Left forelimb (tissue), 1 donor: Measurements from ENCODE around the gene GARIN3.
"Not testable (repeated sequence)": the region's sequence is repeated elsewhere in the genome, so short reads cannot be mapped to it uniquely, and the experiment has no call there.

ENCODE experiments used
- DNase-seq: peaks from one replicate; pipeline ENCODE4 v3.0.0-alpha.2; 2018; ENCODE audit warnings: low spot score

The GARIN3 gene

DNA sequence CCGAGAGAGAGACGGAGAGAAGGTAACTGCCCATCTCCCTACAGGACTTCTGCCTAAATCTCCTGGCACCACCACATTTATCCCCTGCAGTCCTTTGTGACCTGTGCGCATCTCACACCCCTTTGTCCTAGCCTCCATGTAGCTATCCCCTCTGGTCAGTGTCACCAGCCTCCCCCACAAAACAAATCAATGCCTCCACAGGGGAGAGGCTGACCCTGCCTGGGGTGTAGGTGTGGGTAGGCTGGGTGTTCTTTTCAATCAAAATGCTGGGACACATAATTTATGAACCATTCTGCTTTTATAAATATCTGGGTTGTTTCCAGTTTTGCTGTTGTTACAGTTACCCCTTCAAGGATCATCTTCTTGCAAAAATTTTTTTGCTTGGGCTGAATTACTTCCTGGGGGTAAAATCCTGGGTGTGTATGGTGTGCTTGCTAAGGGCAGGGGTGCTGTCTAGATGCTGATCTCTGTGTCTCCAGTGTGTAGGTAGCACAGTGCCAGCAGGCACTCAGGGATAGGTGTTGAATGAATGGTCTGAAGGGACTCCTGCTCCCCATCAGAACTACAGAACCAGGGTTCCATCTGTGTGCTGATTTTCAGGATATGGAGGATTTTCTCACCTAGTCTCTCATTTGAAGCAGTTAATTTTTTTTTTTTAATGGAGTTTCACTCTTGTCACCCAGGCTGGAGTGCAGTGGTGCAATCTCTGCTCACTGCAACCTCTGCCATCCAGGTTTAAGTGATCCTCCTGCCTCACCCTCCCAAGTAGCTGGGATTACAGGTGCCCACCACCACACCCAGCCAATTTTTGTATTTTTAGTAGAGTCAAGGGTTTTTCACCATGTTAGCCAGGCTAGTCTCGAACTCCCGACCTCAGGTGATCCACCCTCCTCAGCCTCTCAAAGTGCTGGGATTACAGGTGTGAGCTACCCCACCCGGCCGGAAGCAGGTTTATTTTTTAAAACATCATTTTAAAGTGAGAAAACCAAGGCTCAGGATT lies at the start of gene GARIN3:
Gene GARIN3, minus strand, starts transcription at position 51 of the 1,000 bp plus-strand sequence. CDS start 96 bp downstream, outside the sequence.
- DNase-seq = no peak

DNA sequence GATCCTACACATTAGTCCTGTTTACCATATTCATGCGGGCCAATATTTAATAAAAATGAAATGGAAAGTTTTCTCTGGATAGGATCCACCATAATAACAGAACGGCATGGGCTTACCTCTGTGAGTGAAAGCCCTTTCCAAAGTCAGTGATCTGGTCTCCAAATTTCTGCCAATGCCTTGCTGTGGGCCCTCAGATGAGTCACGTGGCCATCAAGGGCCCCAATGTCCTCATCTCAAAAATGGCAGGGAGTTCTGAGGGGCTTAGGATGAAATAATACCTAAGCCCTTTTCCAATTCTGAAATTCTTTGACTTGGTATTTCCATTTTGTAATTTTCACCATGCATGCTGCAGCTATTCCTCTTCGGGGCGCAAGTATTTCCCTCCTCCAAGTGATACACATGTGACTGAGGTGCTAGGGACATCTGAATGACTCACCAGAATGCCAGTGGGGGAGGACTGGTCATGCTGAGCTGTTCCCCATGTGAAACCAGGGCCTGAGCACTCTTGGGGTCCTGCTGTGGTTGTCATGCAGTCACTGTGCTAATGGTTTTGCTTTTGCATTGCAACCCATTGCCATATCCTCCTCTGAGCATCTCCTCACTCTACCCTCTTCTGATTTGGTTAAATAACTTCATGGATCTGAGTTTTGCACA lies 49.6 kb upstream of the GARIN3 start:
- no peak for DNase-seq

GRCh38 chr5:157214861-157215513 lies 48.9 kb upstream of the GARIN3 start:
- DNase-seq = no peak

DNA sequence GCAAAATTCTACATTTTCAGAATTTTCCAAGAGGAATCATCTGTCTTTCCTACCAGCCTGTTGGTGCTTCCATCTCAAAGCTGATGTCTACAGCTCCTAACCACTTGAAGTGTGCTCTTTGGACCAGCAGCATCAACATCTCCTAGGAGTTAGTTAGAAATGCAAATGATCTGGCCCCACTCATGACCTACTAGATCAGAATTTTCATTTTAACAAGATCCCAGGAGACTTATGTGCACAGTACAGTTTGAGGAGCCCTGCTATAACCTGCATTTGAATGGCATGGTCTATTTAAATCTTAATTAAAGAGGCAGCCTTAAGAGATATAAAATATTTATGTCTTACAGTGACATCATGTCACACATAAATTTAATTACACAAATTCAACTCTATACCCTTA lies 48.4 kb upstream of the GARIN3 start:
- no peak for DNase-seq

DNA sequence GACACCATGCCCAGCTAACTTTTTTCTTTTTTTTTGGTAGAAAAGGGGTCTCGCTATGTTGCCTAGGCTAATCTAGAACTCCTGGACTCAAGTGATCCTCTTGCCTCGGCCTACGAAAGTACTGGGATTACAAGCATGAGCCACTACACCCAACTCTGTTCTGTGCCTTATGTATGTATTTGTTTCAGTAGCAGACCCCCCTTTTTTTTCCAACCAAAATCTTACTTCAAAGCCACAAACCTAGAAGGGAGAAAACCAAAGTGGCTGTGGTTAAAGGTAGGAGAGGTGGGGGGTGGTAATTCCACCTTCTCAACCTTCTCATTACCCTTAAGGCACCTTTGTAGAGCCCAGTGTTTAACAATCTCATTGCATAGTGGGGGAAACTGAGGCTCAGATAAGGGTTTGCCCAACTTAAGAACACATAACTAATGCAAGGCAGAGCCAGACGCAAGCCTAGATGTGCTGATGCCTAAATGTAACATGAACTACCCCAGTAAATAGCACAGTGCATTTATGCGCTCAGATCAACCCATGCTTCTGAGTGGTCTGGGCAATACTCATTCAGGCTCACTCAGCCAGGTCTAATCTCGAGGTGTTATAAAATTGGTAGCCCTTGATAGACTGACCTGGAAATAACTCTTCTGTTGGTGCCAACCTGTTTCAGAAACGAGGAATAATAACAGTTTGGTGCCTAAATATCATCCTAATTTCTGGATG lies 47.6 kb upstream of the GARIN3 start:
- DNase-seq = no peak

DNA sequence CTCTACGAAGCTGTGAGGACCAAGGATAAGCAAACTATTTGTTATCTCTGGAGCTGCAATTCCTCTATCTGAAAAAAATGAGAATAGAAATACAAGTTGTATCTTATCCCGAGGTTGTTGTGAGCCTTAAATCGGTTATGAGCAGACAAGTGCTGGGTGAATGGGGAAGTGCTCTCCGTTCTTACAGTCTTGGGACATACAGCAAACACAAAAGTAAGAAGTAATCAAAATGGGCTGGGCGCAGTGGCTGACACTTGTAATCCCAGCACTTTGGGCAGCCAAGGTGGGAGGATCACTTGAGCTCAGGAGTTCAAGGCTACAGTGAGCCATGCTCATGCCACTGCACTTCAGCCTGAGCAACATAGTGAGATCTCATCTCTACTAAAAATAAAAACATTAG lies 46.2 kb upstream of the GARIN3 start:
- no peak for DNase-seq

DNA sequence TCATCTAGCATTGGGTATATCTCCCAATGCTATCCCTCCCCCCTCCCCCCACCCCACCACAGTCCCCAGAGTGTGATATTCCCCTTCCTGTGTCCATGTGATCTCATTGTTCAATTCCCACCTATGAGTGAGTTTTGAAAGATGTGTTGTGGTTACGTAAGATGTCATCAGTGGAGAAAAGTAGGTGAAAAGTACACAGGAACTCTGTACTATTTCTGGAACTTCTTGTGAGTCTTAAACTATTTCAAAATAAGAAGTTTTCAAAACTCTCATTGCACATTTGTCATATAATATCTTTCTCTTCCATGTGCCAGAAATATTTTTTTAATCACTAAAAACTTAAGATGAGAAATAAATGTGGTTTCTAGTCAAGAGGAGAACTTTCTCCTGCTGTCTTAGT lies 44.6 kb upstream of the GARIN3 start:
- DNase-seq = not testable (repeated sequence)

DNA sequence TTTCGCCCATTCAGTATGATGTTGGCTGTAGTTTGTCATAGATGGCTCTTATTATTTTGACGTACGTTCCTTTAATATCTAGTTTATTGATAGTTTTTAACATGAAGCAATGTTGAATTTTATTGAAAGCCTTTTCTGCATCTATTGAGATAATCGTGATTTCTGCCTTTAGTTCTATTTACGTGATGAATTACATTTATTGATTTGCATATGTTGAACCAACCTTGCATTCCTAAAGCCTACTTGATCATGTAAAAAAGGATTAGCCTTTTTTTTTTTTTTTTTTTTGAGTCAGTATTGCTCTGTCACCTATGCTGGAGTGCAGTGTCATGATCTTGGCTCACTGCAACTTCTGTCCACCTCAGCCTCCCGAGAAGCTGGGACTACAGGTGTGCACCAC lies 39.6 kb upstream of the GARIN3 start:
- no peak for DNase-seq

DNA sequence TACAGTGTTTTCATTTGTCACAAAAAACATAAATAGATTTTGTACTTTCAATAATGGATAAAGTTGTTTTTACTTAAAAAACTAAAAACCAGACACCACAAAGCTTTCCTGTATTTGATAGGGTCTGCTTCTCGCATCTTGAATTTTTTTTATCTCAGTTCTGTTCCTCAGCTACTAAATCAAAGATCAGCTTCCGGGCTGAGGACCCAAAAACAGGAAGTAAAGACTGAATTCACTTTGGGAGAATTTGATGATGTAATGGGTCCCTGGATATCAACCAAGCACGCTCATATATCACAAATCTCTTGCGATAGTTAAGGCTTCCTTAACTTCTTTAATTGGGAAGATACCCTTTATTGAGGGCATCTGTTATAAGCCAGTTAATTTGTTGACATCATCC lies 38.7 kb upstream of the GARIN3 start:
- DNase-seq = no peak

GRCh38 chr5:157203417-157203816 lies 37.4 kb upstream of the GARIN3 start:
- DNase-seq = no peak

- no peak for DNase-seq
Observed at GRCh38 chr5:157201857-157202256, 35.8 kb upstream of the GARIN3 start.

DNA sequence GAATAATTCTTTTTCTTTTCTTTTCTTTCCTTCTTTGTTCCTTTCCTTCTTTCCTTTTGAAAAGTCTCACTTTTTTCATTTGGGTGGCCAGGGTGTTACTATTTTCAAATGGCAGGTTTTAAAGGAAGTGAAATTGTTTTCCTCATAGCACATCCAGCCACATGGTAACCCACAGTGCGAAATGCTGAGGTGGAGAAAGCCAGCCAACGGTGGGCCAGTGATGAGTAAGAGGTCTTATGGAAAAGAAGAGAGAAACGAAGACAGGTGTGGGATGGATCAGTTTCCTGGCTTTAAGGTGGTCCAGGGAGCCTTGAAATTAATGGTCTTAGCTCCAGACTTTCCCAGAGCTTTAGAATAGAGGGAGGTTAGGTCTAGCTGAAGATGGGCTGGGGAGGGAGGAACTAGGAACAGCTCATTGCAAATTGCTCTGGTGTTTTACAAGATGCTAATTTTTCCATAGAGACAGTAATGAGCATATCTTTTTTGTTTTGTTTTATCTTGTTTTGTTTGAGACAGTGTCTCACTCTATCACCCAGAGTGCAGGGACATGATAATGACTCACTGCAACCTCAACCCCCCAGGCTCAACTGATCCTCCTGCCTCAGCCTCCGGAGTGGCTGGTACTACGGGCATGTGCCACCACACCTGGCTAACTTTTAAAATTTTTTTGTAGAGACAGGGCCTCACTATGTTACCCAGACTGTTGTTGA lies 32.4 kb upstream of the GARIN3 start:
- DNase-seq = no peak

- DNase-seq = no peak
Observed at GRCh38 chr5:157197086-157197485, 31.0 kb upstream of the GARIN3 start.

GRCh38 chr5:157196045-157196444 lies 30.0 kb upstream of the GARIN3 start:
- DNase-seq = no peak

- DNase-seq = no peak
Observed at GRCh38 chr5:157193699-157194424, 27.8 kb upstream of the GARIN3 start.

DNA sequence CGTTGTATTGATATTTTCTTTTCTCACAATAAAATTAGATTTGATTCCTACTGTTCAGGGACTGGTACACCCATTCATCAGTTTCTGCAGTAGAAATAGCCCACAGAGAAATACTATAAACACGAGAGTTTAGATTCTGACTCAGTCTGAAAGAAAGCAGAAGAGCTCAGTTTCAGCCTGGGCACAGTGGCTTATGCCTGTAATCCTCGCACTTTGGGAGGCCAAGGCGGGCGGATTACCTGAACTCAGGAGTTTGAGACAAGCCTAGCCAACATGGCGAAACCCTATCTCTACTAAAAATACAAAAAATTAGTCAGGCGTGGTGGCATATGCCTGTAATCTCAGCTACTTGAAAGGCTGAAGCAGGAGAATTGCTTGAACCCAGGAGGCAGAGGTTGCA lies 23.2 kb upstream of the GARIN3 start:
- no peak for DNase-seq

DNA sequence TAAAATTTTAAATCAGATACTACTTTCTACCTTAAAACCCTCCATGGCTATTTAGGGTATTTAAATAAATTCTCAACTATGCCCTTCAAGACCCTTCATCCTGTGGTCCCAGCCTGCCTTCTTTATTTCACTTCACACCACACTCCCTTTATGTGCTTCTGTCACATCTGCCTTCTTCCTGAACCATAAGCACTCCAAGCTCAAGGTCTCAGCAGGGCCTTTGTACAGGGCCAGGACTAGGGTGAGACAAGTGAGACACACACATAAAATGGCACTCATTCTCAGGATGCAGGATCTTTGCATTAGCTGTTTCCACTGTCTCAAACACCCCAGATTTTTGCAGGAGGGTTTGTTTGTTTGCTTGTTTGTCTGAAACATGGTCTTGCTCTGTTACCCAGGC lies 22.2 kb upstream of the GARIN3 start:
- DNase-seq = no peak

GRCh38 chr5:157187046-157187754 lies 21.1 kb upstream of the GARIN3 start:
- no peak for DNase-seq

DNA sequence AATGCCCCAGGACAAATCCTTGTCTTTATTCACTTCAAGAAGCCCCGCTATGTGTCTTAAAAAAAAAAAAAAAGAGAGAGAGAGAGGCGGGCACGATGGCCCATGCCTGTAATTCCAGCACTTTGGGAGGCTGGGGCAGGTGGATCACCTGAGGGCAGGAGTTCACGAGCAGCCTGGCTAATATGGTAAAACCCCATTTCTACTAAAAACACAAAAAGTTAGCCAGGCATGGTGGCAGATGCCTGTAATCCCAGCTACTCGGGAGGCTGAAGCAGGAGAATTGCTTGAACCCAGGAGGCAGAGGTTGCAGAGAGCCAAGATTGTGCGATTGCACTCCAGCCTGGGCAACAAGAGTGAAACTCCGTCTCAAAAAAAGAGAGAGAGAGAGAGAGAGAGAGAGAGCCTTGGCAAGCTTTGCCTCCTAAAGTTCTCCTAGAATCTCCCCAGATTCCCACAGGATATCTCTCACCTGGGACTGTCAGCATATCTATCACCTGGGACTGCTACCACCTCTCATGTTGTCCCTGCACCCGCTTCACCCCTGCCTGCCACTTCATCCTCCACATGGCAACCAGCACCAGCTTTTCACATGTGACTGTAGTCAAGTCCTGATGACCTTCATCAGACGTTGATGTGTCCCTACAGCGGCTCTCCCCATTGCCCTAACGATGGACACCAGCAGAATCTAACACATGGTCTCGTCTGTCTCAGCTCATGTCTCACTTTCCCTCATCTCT lies 20.4 kb upstream of the GARIN3 start:
- no peak for DNase-seq
